ENCODE data around the gene ZNF213.
"Not testable (repeated sequence)": the region's sequence is repeated elsewhere in the genome, so short reads cannot be mapped to it uniquely, and the experiment has no call there.

- TF ChIP-seq, protein P1, sequence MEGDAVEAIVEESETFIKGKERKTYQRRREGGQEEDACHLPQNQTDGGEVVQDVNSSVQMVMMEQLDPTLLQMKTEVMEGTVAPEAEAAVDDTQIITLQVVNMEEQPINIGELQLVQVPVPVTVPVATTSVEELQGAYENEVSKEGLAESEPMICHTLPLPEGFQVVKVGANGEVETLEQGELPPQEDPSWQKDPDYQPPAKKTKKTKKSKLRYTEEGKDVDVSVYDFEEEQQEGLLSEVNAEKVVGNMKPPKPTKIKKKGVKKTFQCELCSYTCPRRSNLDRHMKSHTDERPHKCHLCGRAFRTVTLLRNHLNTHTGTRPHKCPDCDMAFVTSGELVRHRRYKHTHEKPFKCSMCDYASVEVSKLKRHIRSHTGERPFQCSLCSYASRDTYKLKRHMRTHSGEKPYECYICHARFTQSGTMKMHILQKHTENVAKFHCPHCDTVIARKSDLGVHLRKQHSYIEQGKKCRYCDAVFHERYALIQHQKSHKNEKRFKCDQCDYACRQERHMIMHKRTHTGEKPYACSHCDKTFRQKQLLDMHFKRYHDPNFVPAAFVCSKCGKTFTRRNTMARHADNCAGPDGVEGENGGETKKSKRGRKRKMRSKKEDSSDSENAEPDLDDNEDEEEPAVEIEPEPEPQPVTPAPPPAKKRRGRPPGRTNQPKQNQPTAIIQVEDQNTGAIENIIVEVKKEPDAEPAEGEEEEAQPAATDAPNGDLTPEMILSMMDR (IDR thresholded peaks at IDR 0.05): not testable (repeated sequence)
- TF ChIP-seq POLR2A (IDR thresholded peaks at IDR 0.05): not testable (repeated sequence)
Observed at GRCh38 chr16:3139561-3139960, 4.7 kb downstream of the ZNF213 start.
